NT2/D1 (cell line): ENCODE results near the gene TRAPPC6A.

ENCODE experiments used
- SUZ12 ChIP-seq: IDR thresholded peaks from 2 replicates; pipeline ENCODE4 v1.6.1; 2011; ENCODE audit not compliant: insufficient read length, insufficient read depth; ENCODE audit errors: extremely low read depth
- YY1 ChIP-seq: IDR thresholded peaks from 2 replicates; pipeline ENCODE4 v1.6.1; 2011; ENCODE audit not compliant: insufficient read length, insufficient read depth

DNA sequence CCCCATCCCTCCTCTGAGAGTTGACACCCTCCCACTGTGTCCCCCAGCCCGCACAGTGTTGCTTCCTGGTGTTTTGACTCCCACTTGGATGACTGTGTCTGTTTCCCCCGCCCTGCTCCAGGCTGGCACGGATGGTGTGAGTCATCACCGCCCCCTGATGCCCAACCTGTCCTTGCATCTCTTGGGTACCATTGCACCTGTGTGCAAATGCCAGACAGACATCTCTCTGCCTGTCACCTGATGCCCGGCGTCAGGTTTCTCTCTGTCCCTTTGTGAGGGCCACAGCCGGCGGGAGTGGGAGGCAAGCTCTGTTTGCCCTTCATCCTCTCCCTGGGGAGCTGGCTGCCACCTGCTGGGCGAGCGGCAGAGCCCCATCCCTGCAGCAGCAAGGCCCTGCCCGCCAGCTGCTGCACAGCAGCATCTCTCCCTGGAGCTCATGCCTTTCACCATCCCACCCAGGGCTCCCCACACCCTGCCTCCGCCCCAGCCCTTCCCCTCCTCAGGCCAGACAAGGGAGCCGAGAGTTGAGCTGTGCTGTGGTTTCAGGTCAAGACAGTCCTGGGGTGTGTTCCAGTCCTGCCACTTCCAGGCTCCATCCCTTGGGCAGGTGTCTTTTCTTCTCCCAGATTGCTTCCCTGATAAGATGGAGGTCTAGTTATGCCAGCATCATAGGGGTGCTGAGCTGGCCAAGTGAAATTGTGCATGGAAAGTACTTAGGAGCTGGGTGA is 47.0 kb downstream of the TRAPPC6A start:
- TF ChIP-seq SUZ12 (no peak), YY1 (no peak)
